Thymus (tissue), 11 donors: ENCODE measurements around the gene ATP13A2. TPM values are rescaled to one million over a fixed set of nuclear protein-coding genes. Genes with fewer than 3 reads are reported as not detected.

Source experiments
- DNase-seq, 9 donors: peaks; one replicate each; pipeline ENCODE4 v3.0.0-alpha.2; 2013; ENCODE audit warnings: low spot score in 9 of 9, low read depth in 6 of 9, missing footprints in 1 of 9
- H3K27ac ChIP-seq, 2 donors: one replicate each; pipeline ENCODE4 v1.5.1; 2013; ENCODE audit warnings: control low read depth in 1 of 2, low read depth in 1 of 2, low read length in 1 of 2, mild to moderate bottlenecking in 1 of 2, moderate library complexity in 1 of 2
- H3K27me3 ChIP-seq, 2 donors: one replicate each; pipeline ENCODE4 v1.5.1; 2013; ENCODE audit warnings: low read length in 1 of 2; ENCODE audit not compliant: control insufficient read depth in 2 of 2, insufficient read depth in 1 of 2
- H3K36me3 ChIP-seq, 2 donors: one replicate each; pipeline ENCODE4 v1.5.1; 2013; ENCODE audit warnings: low read length in 1 of 2, mild to moderate bottlenecking in 1 of 2, moderate library complexity in 1 of 2; ENCODE audit not compliant: control insufficient read depth in 2 of 2, insufficient read depth in 2 of 2
- H3K4me1 ChIP-seq, 2 donors: one replicate each; pipeline ENCODE4 v1.5.1; 2013; ENCODE audit warnings: low read length in 2 of 2; ENCODE audit not compliant: control insufficient read depth in 2 of 2, insufficient read depth in 2 of 2
- H3K4me3 ChIP-seq, 2 donors: one replicate each; pipeline ENCODE4 v1.5.1; 2013; ENCODE audit warnings: low read length in 2 of 2, control low read depth in 1 of 2, mild to moderate bottlenecking in 1 of 2
- H3K9me3 ChIP-seq, 2 donors: one replicate each; pipeline ENCODE4 v1.5.1; 2013; ENCODE audit warnings: low read length in 1 of 2, mild to moderate bottlenecking in 1 of 2; ENCODE audit not compliant: control insufficient read depth in 2 of 2, insufficient read depth in 1 of 2
- WGBS: extraction: QIAGEN DNeasy Blood & Tissue Kit; methylation state at CpG from one replicate; pipeline ENCODE4 v1.1.7; 2013; 5-methylcytosine and 5-hydroxymethylcytosine counted together
- polyA plus RNA-seq: library from polyadenylated mRNA; stranded (reverse); fragments of 200-250 nt; gene quantifications from one replicate; pipeline ENCODE4 v1.2.3, GENCODE V29; 2013
- total RNA-seq: library from RNA; stranded (reverse); fragments of 120-200 nt; gene quantifications from one replicate; pipeline ENCODE4 v1.2.4, GENCODE V29; 2013
- donor health status: healthy.

ATP13A2 gene
- total and polyA plus RNA-seq, 2 donors: 9.3 to 18.3 TPM

- WGBS: 94% methylated on average over 11 of the region's 11 CpGs
Observed at GRCh38 chr1:16972189-16972895, 39.4 kb downstream of the ATP13A2 start.

GRCh38 chr1:16971341-16972188, 40.2 kb downstream of the ATP13A2 start:
- DNase-seq: no peak
- no peaks in the 10 kb centered on the region for H3K9me3 ChIP-seq
- no peaks in the 10 kb centered on the region for H3K27me3 ChIP-seq
- H3K4me1 ChIP-seq: peaks cover 0 to 3% of the 10 kb centered on the region in 2 donors
- no peak overlapping the region for H3K4me3 ChIP-seq
- WGBS: 86% methylated on average over 28 of the region's 28 CpGs
- peaks cover 0 to 36% of the 10 kb centered on the region in 2 donors for H3K36me3 ChIP-seq
- H3K27ac ChIP-seq: no peak overlapping the region

More at GRCh38 chr1:16972189-16972895, 39.4 kb downstream of the ATP13A2 start:
- Histone ChIP-seq H3K4me3 (no peak overlapping the region), H3K27ac (no peak overlapping the region), H3K36me3 (peaks cover 0 to 34% of the 10 kb centered on the region in 2 donors), H3K9me3 (no peaks in the 10 kb centered on the region), H3K27me3 (no peaks in the 10 kb centered on the region), H3K4me1 (peaks cover 0 to 3% of the 10 kb centered on the region in 2 donors)
- no peak for DNase-seq

GRCh38 chr1:16970132-16970910, 41.4 kb downstream of the ATP13A2 start:
- Histone ChIP-seq H3K9me3 (no peaks in the 10 kb centered on the region), H3K36me3 (peaks cover 0 to 48% of the 10 kb centered on the region in 2 donors), H3K4me1 (peaks cover 0 to 3% of the 10 kb centered on the region in 2 donors), H3K4me3 (no peak overlapping the region), H3K27me3 (no peaks in the 10 kb centered on the region), H3K27ac (no peak overlapping the region)
- 95% methylated on average over 28 of the region's 28 CpGs for WGBS
- DNase-seq: no peak

GRCh38 chr1:16969651-16970050, 42.1 kb downstream of the ATP13A2 start:
- peaks cover 0 to 3% of the 10 kb centered on the region in 2 donors for H3K4me1 ChIP-seq
- H3K4me3 ChIP-seq: no peak overlapping the region
- H3K27ac ChIP-seq: no peak overlapping the region
- WGBS: 97% methylated on average over 12 of the region's 12 CpGs
- H3K27me3 ChIP-seq: no peaks in the 10 kb centered on the region
- no peak for DNase-seq
- no peaks in the 10 kb centered on the region for H3K9me3 ChIP-seq
- H3K36me3 ChIP-seq: peaks cover 0 to 54% of the 10 kb centered on the region in 2 donors

- Histone ChIP-seq H3K4me3 (no peak overlapping the region), H3K4me1 (peaks cover 0 to 3% of the 10 kb centered on the region in 2 donors), H3K27me3 (no peaks in the 10 kb centered on the region), H3K9me3 (no peaks in the 10 kb centered on the region), H3K36me3 (peaks cover 0 to 54% of the 10 kb centered on the region in 2 donors), H3K27ac (no peak overlapping the region)
- DNase-seq: no peak
- WGBS: 99% methylated on average over 14 of the region's 14 CpGs
Observed at GRCh38 chr1:16969057-16969611, 42.6 kb downstream of the ATP13A2 start.

DNA sequence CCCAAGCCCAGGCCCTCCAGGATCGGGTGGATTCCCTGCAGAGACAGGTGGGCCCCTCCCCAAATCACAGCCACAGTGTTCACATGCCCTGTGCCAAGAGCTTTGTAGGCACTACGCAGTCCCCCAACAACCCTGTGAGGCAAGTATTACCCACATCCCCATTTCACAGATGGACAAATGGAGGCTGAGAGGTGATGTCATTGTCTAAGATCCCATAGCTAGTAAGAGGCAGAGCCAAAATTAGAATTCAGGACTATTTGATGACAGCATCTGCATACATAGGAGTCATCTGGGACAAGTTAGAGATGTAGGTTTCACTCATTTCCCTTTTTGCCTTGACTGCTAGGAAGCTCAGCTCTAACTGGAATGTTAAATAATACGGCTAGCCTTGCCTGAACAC, 43.4 kb downstream of the ATP13A2 start:
- Histone ChIP-seq H3K4me1 (peaks cover 0 to 3% of the 10 kb centered on the region in 2 donors), H3K36me3 (peaks cover 0 to 54% of the 10 kb centered on the region in 2 donors), H3K9me3 (no peaks in the 10 kb centered on the region), H3K27me3 (no peaks in the 10 kb centered on the region), H3K4me3 (no peak overlapping the region), H3K27ac (no peak overlapping the region)
- no peak for DNase-seq
- 100% methylated on average over 3 of the region's 3 CpGs for WGBS

DNA sequence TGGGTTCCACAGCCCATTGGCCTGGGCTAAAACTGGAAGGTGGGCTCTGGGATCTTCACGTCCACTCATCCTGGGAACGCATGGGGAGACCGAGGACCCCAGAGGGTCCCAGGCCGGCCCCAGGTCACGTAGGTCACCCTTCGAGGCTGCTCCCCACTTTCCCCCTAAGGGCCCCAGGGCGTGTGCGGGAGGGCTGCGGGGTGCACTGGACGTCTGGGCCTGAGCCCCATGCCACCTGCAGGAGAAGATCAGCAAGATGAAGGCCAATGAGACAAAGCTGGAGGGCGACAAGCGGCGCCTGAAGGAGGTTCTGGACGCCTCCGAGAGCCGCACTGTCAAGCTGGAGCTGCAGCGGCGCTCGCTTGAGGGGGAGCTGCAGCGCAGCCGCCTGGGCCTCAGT, 43.8 kb downstream of the ATP13A2 start:
- no peak for DNase-seq
- Histone ChIP-seq H3K27ac (no peak overlapping the region), H3K9me3 (no peaks in the 10 kb centered on the region), H3K4me1 (peaks cover 0 to 3% of the 10 kb centered on the region in 2 donors), H3K27me3 (no peaks in the 10 kb centered on the region), H3K4me3 (no peak overlapping the region), H3K36me3 (peaks cover 0 to 54% of the 10 kb centered on the region in 2 donors)
- WGBS: 98% methylated on average over 21 of the region's 21 CpGs

GRCh38 chr1:16967095-16967575, 44.6 kb downstream of the ATP13A2 start:
- Histone ChIP-seq H3K27me3 (no peaks in the 10 kb centered on the region), H3K36me3 (peaks cover 0 to 54% of the 10 kb centered on the region in 2 donors), H3K4me1 (peaks cover 0 to 3% of the 10 kb centered on the region in 2 donors), H3K4me3 (no peak overlapping the region), H3K27ac (no peak overlapping the region), H3K9me3 (no peaks in the 10 kb centered on the region)
- no peak for DNase-seq
- WGBS: 82% methylated on average over 7 of the region's 7 CpGs
